NCI-H1417 (cell line): ENCODE results near the gene TIMM29.
"Not testable (repeated sequence)": the region's sequence is repeated elsewhere in the genome, so short reads cannot be mapped to it uniquely, and the experiment has no call there.

Source experiments
- DNase-seq, 3 experiments: peaks; one replicate each; lab custom pipeline; 2025; lab: John Stamatoyannopoulos, UW

The TIMM29 gene

DNA sequence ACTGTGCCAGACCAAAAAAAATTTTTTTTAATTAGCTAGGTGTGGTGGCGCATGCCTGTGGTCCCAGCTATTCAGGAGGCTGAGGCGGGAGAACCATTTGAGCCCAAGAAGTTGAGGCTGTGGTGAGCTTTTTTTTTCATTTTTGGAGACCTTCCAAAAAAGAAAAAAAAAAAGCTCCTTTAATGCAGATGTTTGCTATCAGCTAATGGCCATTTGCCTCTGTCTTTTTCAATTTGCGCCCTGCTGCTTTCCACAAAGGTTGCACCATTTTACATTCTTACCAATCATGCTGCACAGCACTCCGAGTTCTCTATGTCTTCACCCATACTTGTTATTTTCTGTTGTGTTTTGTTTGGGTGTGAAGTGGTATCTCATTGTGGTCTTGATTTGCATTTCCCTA lies 16.7 kb downstream of the TIMM29 start:
- peak in 1 of 3 experiments; percentile 13 for DNase-seq

DNA sequence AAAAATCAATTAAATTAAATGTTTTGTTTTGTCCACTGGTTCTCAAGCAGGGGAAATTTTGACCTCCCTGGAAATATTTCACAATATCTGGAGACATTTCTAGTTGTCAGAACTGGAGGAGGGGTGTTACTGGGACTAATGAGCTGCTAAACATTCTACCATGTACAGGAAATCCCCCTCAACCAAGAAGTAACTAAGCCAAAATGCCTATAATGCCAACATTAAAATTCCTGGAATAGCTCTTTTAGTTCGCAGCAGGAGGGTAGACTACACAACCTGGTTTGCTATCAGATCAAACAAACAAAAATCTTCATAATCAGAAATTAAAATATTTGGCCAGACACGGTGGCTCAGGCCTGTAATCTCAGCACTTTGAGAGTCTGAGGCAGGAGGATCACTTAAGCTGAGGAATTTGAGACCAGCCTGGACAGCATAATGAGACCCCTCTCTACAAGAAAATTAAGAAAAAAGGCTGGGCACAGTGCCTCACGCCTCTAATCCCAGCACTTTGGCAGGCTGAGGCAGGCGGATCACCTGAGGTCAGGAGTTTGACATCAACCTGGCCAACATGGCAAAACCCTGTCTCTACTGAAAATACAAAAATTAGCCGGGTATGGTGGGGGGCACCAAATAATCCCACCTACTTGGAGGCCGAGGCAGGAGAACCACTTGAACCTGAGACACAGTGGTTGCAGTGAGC lies 18.5 kb downstream of the TIMM29 start:
- no peak for DNase-seq

DNA sequence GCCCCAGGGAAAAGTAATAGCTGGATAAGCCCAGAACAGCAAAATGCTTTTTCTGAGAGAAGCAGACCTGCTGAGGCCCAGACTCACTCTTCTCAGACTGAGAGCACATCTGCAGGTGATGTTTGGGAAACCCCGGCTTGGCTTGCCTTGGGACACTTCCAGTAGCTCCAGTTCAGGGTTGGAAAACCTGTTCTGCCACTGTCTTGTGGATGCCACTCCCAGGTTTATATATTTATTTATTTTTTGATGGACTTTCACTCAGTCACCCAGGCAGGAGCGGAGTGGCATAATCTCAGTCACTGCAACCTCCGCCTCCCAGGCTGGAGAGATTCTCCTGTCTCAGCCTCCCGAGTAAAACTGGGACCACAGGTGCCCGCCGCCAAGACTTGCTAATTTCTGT lies 24.2 kb downstream of the TIMM29 start:
- DNase-seq, result peak in 2 of 3 experiments; percentile 13 to 34

DNA sequence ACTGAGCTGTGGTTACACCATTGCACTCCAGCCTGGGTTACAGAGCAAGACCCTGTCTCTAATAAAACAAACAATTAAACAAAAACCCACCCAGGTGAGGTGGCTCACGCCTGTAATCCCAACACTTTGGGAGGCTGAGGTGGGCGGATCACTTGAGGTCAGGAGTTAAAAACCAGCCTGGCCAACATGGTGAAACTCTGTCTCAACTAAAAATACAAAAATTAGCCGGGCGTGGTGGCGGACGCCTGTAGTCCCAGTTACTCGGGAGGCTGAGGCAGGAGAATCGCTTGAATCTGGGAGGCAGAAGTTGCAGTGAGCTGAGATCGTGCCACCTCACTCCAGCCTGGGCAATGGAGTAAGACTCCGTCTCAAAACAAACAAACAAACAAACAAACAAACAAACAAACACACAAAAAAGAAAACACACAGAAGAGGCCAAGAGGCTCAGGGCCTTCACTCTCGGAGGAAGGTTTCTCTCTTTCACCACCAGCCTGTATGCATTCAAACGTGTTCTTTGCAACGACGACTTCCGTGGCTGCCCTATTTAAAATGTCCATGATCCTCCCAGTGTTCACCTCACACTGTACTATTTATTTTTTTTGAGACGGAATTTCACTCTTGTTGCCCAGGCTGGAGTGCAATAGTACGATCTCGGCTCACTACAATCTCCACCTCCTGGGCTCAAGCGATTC lies 30.8 kb downstream of the TIMM29 start:
- DNase-seq, result not testable (repeated sequence)

DNA sequence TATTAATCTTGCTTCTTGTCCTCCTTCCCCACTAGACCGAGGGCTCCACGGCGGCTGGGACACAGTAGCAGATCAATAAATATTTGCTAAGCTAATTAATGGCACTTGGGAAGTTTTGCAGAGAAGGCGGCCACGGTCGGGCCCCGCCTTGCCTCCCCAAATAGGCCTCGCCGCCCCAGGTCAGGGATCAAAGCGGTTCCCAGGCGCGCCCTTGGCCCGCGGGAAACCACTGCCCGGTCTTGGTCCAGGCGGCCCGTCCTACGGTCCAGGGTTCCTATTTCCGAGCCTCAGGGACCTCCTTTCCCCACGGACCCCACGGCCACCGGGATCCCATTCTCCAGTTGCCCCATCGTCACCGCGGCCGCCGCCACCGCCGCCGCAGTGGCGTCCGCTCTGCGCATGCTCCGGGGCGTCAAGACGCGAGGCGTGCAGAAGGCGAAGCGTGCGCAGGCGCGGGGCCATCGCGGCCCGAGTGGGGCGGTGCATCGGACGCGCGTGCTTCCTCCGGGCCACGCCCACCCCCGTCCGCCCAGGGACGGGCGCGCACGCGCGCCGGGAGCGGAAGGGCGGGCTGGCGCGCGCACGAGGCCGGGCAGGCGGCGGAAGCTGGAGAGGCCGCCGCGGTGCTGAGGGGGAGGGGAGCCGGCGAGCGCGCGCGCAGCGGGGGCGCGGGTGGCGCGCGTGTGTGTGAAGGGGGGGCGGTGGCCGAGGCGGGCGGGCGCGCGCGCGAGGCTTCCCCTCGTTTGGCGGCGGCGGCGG lies 31.9 kb downstream of the TIMM29 start, which contains the start of gene SMARCA4:
SMARCA4 (plus strand) TSS at position 717 of the 759 bp plus-strand sequence. CDS start 23,122 bp downstream, outside the sequence.
- peak; percentile 95 to 99 (median 99) for DNase-seq

DNA sequence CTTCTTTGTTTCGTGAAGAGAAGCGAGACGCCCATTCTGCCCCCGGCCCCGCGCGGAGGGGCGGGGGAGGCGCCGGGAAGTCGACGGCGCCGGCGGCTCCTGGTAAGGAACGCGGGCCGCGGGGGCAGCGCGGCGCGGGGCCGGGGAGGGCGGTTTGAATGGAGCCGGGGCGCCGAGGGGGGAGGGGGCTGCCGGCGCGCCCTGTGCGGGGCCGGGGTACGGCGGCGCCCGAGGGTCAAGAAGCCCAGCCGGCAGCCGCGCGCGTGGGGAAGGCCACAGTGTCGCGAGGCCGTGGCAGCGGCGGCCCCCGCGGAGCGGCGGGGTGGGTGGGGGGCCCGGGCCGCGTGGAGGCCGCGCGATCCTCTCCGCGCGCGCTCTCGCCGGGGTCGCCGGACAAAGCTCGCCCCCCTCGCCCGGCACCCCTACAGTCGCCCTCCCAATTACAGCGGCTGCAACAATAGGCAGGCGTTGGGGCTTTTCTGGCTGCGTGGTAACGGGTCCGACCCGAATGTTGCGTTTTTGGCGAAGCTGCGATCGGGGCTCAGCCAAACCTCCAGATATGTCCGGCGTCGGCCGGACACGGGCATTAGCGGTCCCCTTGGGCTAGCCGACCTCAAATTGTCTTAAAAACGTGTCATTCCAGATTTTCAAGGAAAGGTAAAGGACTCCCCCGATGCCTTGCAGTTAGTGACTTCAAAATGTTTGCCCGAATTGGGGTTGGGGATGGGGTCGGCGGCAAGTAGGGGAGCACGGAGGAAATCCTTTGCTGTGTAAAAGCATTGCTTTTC lies 32.7 kb downstream of the TIMM29 start:
- DNase-seq, result peak in 2 of 3 experiments; percentile 4 to 78

DNA sequence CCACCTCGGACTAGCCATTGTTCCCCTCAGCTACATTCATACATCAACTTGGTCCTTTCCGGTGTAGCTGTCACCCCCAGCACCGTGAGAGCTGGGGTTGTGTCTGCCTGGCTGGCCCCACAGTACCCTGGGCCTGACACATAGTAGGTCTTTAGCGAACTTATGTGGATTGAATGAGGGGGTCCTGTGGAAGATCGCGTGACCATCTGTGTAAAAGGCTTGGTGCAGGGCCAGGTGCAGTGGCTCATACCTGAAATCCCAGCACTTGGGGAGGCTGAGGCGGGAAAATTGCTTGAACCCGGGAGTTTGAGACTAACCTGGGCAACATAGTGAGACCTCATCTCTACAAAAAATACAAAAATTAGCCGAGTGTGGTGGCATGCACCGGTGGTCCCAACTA lies 34.3 kb downstream of the TIMM29 start:
- DNase-seq, result no peak

DNA sequence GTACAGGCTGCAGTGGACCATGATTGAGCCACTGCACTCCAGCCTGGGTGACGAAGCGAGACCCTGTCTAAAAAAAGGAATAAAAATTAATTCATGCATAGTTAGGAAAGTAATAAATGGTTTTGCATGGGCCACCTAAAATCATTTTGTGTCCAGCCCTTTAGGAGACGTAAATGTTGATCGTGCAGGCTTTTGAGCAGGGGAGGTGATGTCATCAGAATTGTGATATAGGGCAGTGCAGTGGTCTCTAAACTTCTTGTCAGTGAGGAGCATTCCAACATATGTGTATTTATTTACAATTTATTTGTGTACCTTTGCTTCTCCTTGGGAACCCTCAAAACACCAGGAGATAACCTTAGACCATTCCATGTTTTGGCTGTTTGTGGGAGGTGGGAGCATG lies 35.3 kb downstream of the TIMM29 start:
- no peak for DNase-seq

DNA sequence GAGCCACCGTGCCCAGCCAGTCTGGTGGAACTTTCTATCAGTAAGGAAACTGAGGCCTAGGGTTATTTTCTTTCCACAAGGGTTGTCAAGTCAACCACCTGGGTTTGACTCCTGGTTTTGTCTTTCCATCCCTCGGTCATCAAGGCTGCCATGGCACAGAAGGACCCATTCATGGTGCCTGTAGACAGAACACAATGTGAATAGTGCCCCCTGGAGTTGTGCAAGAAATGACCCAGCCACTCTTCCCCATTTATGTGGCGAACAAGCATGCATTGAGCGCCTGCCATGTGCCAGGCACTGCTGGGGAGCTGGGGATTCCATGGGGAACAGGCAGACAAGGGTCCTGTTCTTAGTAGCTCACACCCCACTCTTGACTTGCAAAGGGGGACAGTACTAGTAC lies 36.3 kb downstream of the TIMM29 start:
- DNase-seq, result no peak

DNA sequence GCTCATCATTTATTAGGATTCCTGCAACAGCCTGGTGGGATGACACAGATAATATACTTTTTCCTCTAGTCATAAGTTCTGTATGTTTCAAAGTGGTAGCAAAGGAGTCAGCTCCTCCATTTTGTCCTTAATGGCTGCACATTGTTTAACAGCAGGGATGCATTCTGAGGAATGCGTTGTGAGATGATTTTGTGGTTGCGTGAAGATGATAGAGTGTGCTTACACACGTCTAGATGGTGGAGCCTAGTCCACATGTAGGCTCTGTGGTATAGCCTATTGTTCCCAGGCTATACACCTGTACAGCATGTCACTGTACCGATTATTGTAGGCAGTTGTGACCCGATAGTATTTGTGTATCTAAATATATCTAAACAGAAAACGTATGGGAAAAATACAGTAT lies 36.8 kb downstream of the TIMM29 start:
- DNase-seq, result no peak

DNA sequence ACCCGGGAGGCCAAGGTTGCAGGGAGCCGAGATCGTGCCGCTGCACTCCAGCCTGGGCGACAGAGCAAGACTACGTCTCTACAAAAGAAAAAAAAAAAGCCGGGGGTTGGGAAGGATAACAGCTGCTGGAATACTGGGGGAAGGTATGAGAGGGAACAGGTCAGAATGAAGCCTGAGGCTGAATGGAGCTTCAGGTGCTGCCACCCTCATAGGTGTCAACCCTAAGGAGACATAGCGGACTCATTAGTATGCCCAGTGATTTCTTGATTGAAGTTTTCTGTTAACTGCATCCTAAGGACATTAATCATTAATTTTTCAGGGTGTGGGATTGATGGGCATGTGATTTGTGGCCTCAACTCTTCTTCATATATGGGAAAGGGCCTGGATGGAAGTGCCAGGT lies 38.2 kb downstream of the TIMM29 start:
- DNase-seq, result peak in 1 of 3 experiments; percentile 6

DNA sequence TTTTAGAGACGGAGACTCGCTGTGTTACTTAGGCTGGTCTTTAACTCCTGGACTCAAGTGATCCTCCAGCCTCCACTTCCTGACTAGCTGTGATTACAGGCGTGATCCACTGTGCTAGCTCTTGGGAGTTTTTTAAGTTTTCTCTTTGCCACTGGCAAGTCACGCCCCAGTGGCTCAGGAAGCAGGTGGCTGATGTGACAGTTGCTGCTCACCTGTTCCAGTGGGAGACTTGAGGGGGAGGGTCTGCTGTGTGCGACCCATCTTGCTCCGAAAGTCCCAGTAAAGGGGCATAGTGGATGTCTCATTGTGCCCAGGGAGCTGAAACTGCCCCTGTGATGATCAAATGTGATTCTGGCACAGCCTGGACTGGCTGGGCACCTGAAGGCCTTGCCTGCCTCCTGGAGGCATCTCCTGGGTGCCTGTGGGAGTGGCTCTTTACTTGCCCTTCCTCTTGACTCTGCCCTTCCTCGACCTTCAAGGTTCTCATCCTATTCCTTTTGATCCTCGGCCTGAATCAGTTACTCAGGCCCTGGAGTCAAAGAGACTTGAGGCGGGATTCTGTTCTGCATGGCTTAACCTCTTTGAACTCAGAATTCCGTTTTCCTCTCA lies 40.0 kb downstream of the TIMM29 start:
- peak in 2 of 3 experiments; percentile 34 to 35 for DNase-seq

DNA sequence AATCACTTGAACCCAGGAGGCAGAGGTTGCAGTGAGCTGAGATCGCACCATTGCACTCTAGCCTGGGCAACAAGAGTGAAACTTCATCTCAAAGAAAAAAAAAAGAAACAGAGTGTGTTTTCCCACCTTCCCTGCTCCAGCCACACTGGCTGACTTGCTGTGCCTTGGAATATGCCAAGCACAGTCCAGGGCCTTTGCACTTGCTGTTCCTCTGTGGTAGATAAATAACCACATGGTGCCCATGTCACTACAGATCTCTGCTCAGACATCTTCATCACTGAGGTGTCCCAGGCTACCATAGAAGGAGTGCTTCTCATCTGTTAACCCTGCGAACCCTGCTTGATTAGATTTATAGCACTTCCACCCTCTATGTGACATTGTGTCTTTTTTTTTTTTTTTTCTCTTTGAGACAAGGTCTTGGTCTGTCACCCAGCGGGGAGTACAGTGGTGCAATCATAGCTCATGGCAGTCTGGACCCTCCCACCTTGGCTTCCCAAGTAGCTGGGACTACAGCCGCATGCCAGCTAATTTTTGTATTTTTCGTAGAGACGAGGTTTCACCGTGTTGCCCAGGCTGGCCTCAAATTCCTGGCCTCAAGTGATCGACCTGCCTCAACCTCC lies 42.6 kb downstream of the TIMM29 start:
- DNase-seq, result no peak

DNA sequence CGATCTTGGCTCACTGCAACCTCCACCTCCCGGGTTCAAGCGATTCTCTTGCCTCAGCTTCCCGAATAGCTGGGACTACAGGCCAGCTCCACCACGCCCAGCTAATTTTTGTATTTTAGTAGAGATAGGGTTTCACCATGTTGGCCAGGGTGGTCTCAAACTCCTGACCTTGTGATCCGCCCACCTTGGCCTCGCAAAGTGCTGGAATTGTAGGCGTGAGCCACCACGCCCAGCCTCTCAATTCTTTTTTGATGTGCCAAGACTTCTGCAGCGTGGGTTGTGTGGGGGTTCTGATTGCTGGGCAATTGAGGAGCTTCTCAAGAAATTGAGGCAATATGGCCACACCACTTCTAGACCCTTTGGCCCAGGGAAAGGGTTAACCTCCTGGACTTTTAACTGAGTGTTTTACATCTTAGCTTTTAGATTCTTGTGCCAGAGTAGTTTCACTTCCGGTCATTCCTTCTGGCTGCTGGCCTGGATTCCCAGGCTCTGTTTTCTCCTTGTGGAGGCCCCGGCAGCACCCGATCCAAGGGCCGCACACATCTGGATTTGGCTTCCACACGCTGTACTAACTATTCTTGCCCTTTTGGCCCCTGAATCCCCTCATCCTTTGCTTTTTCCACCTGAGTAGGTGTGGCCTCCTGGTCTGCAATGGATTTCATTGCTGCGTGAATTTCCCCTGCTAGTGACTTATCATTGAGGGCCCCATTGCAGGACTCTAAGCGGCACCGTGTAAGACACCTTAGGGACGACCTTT lies 46.9 kb downstream of the TIMM29 start:
- no peak for DNase-seq

DNA sequence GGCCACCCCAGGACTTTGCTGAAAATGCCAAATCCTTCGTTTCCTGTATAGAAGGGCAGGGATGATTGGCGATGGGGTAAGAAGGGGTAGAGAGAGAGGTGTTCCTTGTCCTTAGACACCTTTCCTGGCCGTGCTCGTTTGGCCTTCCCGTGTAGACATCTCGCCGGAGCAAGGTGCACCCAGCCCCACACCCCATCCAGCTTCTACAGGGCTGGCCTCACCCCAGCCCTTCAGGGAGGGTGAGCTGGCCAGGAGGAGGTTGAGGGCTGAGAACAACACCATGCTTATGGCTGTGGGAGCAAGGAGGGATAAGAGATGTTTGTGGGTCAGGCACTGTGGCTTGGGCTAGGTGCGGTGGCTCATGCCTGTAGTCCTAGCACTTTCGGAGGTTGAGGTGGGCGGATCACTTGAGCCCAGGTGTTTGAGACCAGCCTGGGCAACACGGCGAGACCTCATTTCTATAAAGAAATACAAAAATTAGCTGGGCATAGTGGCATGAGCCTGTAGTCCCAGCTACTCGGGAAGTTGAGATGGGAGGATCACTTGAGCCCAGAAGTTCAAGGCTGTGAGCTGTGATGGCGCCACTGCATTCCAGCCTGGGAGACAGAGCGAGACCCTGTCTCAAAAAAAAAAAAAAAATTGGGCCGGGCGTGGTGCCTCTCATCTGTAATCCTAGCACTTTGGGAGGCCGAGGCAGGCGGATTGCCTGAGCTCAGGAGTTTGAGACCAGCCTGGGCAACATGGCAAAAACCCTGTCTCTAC lies 47.7 kb downstream of the TIMM29 start:
- no peak for DNase-seq

DNA sequence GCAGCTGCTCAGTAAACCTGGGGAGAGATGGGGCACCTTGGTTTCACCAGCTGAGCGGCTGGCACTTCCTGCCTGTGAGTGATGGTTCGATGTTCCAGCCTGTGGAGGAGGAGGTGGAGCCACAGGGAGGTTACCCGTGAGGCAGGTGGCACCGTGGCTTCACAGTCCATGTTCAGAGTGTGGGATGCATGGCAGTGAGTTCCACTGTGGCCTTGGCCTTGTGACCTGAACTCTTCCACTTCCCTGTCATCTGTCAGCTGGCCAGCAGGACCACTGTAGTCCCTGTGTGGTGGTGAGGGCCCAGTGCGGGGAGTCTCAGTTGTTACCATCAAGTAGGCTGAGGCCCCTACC lies 49.1 kb downstream of the TIMM29 start:
- no peak for DNase-seq
